OCI-LY7 (cell line): ENCODE measurements around the gene STAMBPL1. TPM values are rescaled to one million over a fixed set of nuclear protein-coding genes. Genes with fewer than 3 reads are reported as not detected.

Source experiments
- BruUV-seq: library from RNA; stranded (reverse); fragments of 400-500 nt; replicated peaks from 2 replicates; lab custom pipeline; 2021; lab: Mats Ljungman, UMichigan
- CTCF ChIA-PET: fragments of 300-600 bp; sonication (Branson Sonifier 250); formaldehyde crosslinking; loops from one replicate; lab custom pipeline; 2022; ENCODE audit warnings: antibody characterized with exemption; ENCODE audit not compliant: unreplicated experiment; lab: Charles Lee
- POLR2A ChIA-PET: fragments of 300-600 bp; sonication (Branson Sonifier 250); formaldehyde crosslinking; loops from one replicate; lab custom pipeline; 2022; ENCODE audit warnings: antibody characterized with exemption; lab: Charles Lee
- DNase-seq: peaks from one replicate; pipeline ENCODE4 v3.0.0-alpha.2; 2015; ENCODE audit warnings: low spot score
- H2AFZ ChIP-seq: fragments of 200-600 bp; sonication (generic), shearing (Covaris generic); 2 replicates; pipeline ENCODE4 v1.6.1; 2014; ENCODE audit warnings: mild to moderate bottlenecking, antibody characterized with exemption, low read length, moderate library complexity
- H3K27ac ChIP-seq: fragments of 200-600 bp; sonication (generic); 2 replicates; pipeline ENCODE4 v1.5.1; 2014; ENCODE audit warnings: mixed run types, low read depth, mild to moderate bottlenecking, moderate library complexity, low read length, inconsistent platforms; ENCODE audit not compliant: poor library complexity, severe bottlenecking
- H3K36me3 ChIP-seq: fragments of 200-600 bp; sonication (generic); 2 replicates; pipeline ENCODE4 v1.6.1; 2014; ENCODE audit warnings: mild to moderate bottlenecking, antibody characterized with exemption, low read length, moderate library complexity, mixed read lengths; ENCODE audit not compliant: insufficient read depth
- H3K4me1 ChIP-seq: fragments of 200-600 bp; sonication (generic); 2 replicates; pipeline ENCODE4 v1.5.1; 2014; ENCODE audit warnings: mild to moderate bottlenecking, low read length; ENCODE audit not compliant: insufficient read depth, poor library complexity, severe bottlenecking
- H3K4me2 ChIP-seq: fragments of 200-600 bp; sonication (generic); 2 replicates; pipeline ENCODE4 v1.6.1; 2014; ENCODE audit warnings: mild to moderate bottlenecking, low read length
- H3K4me3 ChIP-seq: fragments of 200-600 bp; sonication (generic); 2 replicates; pipeline ENCODE4 v1.5.1; 2014; ENCODE audit warnings: mild to moderate bottlenecking, low read depth, low read length; ENCODE audit not compliant: poor library complexity, severe bottlenecking
- H3K79me2 ChIP-seq: fragments of 200-600 bp; sonication (generic); 2 replicates; pipeline ENCODE4 v1.6.1; 2016; ENCODE audit warnings: low read depth, mild to moderate bottlenecking, low read length, moderate library complexity, mixed read lengths; ENCODE audit not compliant: insufficient read depth
- H3K9me2 ChIP-seq: fragments of 200-600 bp; sonication (generic); 2 replicates; pipeline ENCODE4 v1.6.1; 2016; ENCODE audit warnings: mild to moderate bottlenecking, low read length, mixed read lengths; ENCODE audit not compliant: insufficient read depth
- H3K9me3 ChIP-seq: fragments of 200-600 bp; sonication (generic); 2 replicates; pipeline ENCODE4 v1.6.1; 2014; ENCODE audit warnings: mild to moderate bottlenecking, mixed run types, low read length, mixed read lengths
- H4K20me1 ChIP-seq: fragments of 200-600 bp; sonication (generic); 2 replicates; pipeline ENCODE4 v1.6.1; 2014; ENCODE audit warnings: mild to moderate bottlenecking, antibody characterized with exemption, low read length, moderate library complexity, mixed read lengths; ENCODE audit not compliant: insufficient read depth
- CTCF ChIP-seq: fragments of 200-600 bp; sonication (generic); conservative IDR thresholded peaks from 2 replicates; pipeline ENCODE4 v1.5.1; 2014; ENCODE audit warnings: mild to moderate bottlenecking, antibody characterized with exemption, low read length, moderate library complexity, mixed read lengths
- EZH2phosphoT487 ChIP-seq: fragments of 200-600 bp; sonication (generic); IDR thresholded peaks from 2 replicates; pipeline ENCODE4 v1.6.1; 2018; ENCODE audit warnings: low read depth, borderline replicate concordance, mild to moderate bottlenecking, mixed run types, antibody characterized with exemption, low read length, moderate library complexity, mixed read lengths
- intact Hi-C: fragments of 100-400 bp; cut with micrococcal nuclease; formaldehyde crosslinking; loops from one replicate; pipeline ENCODE4 v1.10.0; 2022; ENCODE audit not compliant: unreplicated experiment
- total RNA-seq, 2 experiments: library from RNA; depleted of rRNA in 1 of 2; stranded (reverse); fragments of >200 nt in 1 of 2; shearing (Covaris generic) in 1 of 2; gene quantifications; 2 replicates each; pipeline ENCODE4 v1.2.3, GENCODE V29; 2014 to 2022

Gene STAMBPL1
- total RNA-seq, 2 experiments from 2014 or later: 44.4 to 47.2 TPM

- no peaks in the 10 kb centered on the region for H3K36me3 ChIP-seq
- BruUV-seq: no TSS peak
- H3K4me3 ChIP-seq: no peak overlapping the region
- peaks cover 11% of the 10 kb centered on the region for H3K4me1 ChIP-seq
- ChIA-PET CTCF (interaction anchor here (1.5 kb wide), 1 partner anchor 108 kb away, joined by 6 read pairs; no protein-coding TSS in a partner anchor), POLR2A (no interaction called here)
- H3K9me3 ChIP-seq: no peaks in the 10 kb centered on the region
- H3K79me2 ChIP-seq: no peaks in the 10 kb centered on the region
- H4K20me1 ChIP-seq: no peaks in the 10 kb centered on the region
- no peak overlapping the region for H2AFZ ChIP-seq
- H3K9me2 ChIP-seq: no peaks in the 10 kb centered on the region
- no peak overlapping the region for H3K4me2 ChIP-seq
- intact Hi-C loops: loop anchor here (10.0 kb wide), 1 partner anchor 631 kb away; no protein-coding TSS in a partner anchor
- H3K27ac ChIP-seq: no peak overlapping the region
- no peak for DNase-seq
- TF ChIP-seq CTCF (no peak), EZH2phosphoT487 (no peak)
Measured at GRCh38 chr10:88943778-88944177, 63.7 kb downstream of the STAMBPL1 start.

- Histone ChIP-seq H3K4me3 (no peak overlapping the region), H4K20me1 (no peaks in the 10 kb centered on the region), H3K4me2 (peak overlapping the region; percentile 27), H3K9me2 (no peaks in the 10 kb centered on the region), H2AFZ (no peak overlapping the region), H3K27ac (no peak overlapping the region), H3K79me2 (no peaks in the 10 kb centered on the region), H3K36me3 (no peaks in the 10 kb centered on the region), H3K4me1 (peaks cover 11% of the 10 kb centered on the region), H3K9me3 (no peaks in the 10 kb centered on the region)
- POLR2A ChIA-PET: interaction anchor here (0.7 to 1.2 kb wide), 2 partner anchors 10 to 1777 kb away, joined by 3 to 9 read pairs; no protein-coding TSS in a partner anchor
- intact Hi-C loops: loop anchor here (10.0 kb wide), 1 partner anchor 630 kb away; no protein-coding TSS in a partner anchor
- DNase-seq: peak; percentile 23
- CTCF ChIA-PET: interaction anchor here (1.5 kb wide), 1 partner anchor 109 kb away, joined by 6 read pairs; no protein-coding TSS in a partner anchor
- TF ChIP-seq EZH2phosphoT487 (no peak), CTCF (no peak)
- no TSS peak for BruUV-seq
Measured at GRCh38 chr10:88944813-88945212, 64.8 kb downstream of the STAMBPL1 start.

GRCh38 chr10:88946200-88946599 lies 66.2 kb downstream of the STAMBPL1 start:
- no peak overlapping the region for H3K27ac ChIP-seq
- POLR2A ChIA-PET: interaction anchor here (0.6 to 1.2 kb wide), 3 partner anchors 9 to 117 kb away, joined by 3 to 9 read pairs (median 6); no protein-coding TSS in a partner anchor
- no peak for DNase-seq
- CTCF ChIA-PET: no interaction called here
- BruUV-seq: no TSS peak
- no peaks in the 10 kb centered on the region for H4K20me1 ChIP-seq
- TF ChIP-seq CTCF (no peak), EZH2phosphoT487 (no peak)
- H3K4me1 ChIP-seq: peaks cover 11% of the 10 kb centered on the region
- no peaks in the 10 kb centered on the region for H3K36me3 ChIP-seq
- no peak overlapping the region for H2AFZ ChIP-seq
- no peaks in the 10 kb centered on the region for H3K9me2 ChIP-seq
- H3K4me3 ChIP-seq: no peak overlapping the region
- H3K79me2 ChIP-seq: no peaks in the 10 kb centered on the region
- H3K4me2 ChIP-seq: no peak overlapping the region
- no peaks in the 10 kb centered on the region for H3K9me3 ChIP-seq
- intact Hi-C loops: loop anchor here (10.0 kb wide), 1 partner anchor 629 kb away; no protein-coding TSS in a partner anchor
